Measurements from ENCODE around the gene POLRMT.
"Not testable (repeated sequence)": the region's sequence is repeated elsewhere in the genome, so short reads cannot be mapped to it uniquely, and the experiment has no call there.

Gene POLRMT

GRCh38 chr19:605061-605971 lies 28.0 kb downstream of the POLRMT start:
- not testable (repeated sequence) for H3K27ac ChIP-seq (ENCODE audit: low read depth, low read length, severe bottlenecking); H3K4me3 ChIP-seq (ENCODE audit: extremely low read depth, insufficient read depth, low read length, poor library complexity, severe bottlenecking)
- 87 to 93% methylated on average over 10 to 15 of the region's 34 CpGs for WGBS, 2 experiments (ENCODE audit: insufficient coverage in 2 of 2)

GRCh38 chr19:604355-604754 lies 29.0 kb downstream of the POLRMT start:
- H3K36me3 ChIP-seq (ENCODE audit: control insufficient read depth, insufficient read depth, low read length): no peaks in the 10 kb centered on the region
- no peak overlapping the region for H3K27ac ChIP-seq (ENCODE audit: low read depth, low read length, severe bottlenecking)
- H3K4me3 ChIP-seq (ENCODE audit: extremely low read depth, insufficient read depth, low read length, poor library complexity, severe bottlenecking): no peak overlapping the region
- no peaks in the 10 kb centered on the region for H3K9me3 ChIP-seq (ENCODE audit: control insufficient read depth, low read length)
- 80 to 96% methylated on average over 5 to 7 of the region's 11 CpGs for WGBS, 2 experiments (ENCODE audit: insufficient coverage in 2 of 2)
- H3K4me1 ChIP-seq (ENCODE audit: control insufficient read depth, insufficient read depth, low read length, poor library complexity, severe bottlenecking): no peaks in the 10 kb centered on the region

More at GRCh38 chr19:605061-605971, 28.0 kb downstream of the POLRMT start:
- H3K9me3 ChIP-seq (ENCODE audit: control insufficient read depth, low read length); H3K4me1 ChIP-seq (ENCODE audit: control insufficient read depth, insufficient read depth, low read length, poor library complexity, severe bottlenecking); H3K36me3 ChIP-seq (ENCODE audit: control insufficient read depth, insufficient read depth, low read length): not testable (repeated sequence)

- 90 to 91% methylated on average over 11 of the region's 20 CpGs for WGBS, 2 experiments (ENCODE audit: insufficient coverage in 2 of 2)
- not testable (repeated sequence) for H3K9me3 ChIP-seq (ENCODE audit: control insufficient read depth, low read length); H3K36me3 ChIP-seq (ENCODE audit: control insufficient read depth, insufficient read depth, low read length); H3K4me3 ChIP-seq (ENCODE audit: extremely low read depth, insufficient read depth, low read length, poor library complexity, severe bottlenecking); H3K27ac ChIP-seq (ENCODE audit: low read depth, low read length, severe bottlenecking); H3K4me1 ChIP-seq (ENCODE audit: control insufficient read depth, insufficient read depth, low read length, poor library complexity, severe bottlenecking)
Observed at GRCh38 chr19:603779-604178, 29.6 kb downstream of the POLRMT start.

GRCh38 chr19:603302-603639 lies 30.1 kb downstream of the POLRMT start:
- not testable (repeated sequence) for H3K9me3 ChIP-seq (ENCODE audit: control insufficient read depth, low read length); H3K4me1 ChIP-seq (ENCODE audit: control insufficient read depth, insufficient read depth, low read length, poor library complexity, severe bottlenecking); H3K4me3 ChIP-seq (ENCODE audit: extremely low read depth, insufficient read depth, low read length, poor library complexity, severe bottlenecking); H3K27ac ChIP-seq (ENCODE audit: low read depth, low read length, severe bottlenecking); H3K36me3 ChIP-seq (ENCODE audit: control insufficient read depth, insufficient read depth, low read length)
- 94% methylated on average over 12 to 13 of the region's 13 CpGs for WGBS, 2 experiments (ENCODE audit: insufficient coverage in 2 of 2)

- H3K27ac ChIP-seq (ENCODE audit: low read depth, low read length, severe bottlenecking): no peak overlapping the region
- WGBS, 2 experiments (ENCODE audit: insufficient coverage in 2 of 2): 86 to 88% methylated on average over 23 to 24 of the region's 35 CpGs
- no peaks in the 10 kb centered on the region for H3K4me1 ChIP-seq (ENCODE audit: control insufficient read depth, insufficient read depth, low read length, poor library complexity, severe bottlenecking)
- H3K36me3 ChIP-seq (ENCODE audit: control insufficient read depth, insufficient read depth, low read length): no peaks in the 10 kb centered on the region
- no peak overlapping the region for H3K4me3 ChIP-seq (ENCODE audit: extremely low read depth, insufficient read depth, low read length, poor library complexity, severe bottlenecking)
- H3K9me3 ChIP-seq (ENCODE audit: control insufficient read depth, low read length): no peaks in the 10 kb centered on the region
Observed at GRCh38 chr19:602391-603301, 30.7 kb downstream of the POLRMT start.

GRCh38 chr19:601790-602189 lies 31.5 kb downstream of the POLRMT start:
- WGBS, 2 experiments (ENCODE audit: insufficient coverage in 2 of 2): 87 to 91% methylated on average over 13 to 21 of the region's 25 CpGs
- Histone ChIP-seq H3K4me3 (ENCODE audit: extremely low read depth, insufficient read depth, low read length, poor library complexity, severe bottlenecking) (no peak overlapping the region), H3K9me3 (ENCODE audit: control insufficient read depth, low read length) (no peaks in the 10 kb centered on the region), H3K4me1 (ENCODE audit: control insufficient read depth, insufficient read depth, low read length, poor library complexity, severe bottlenecking) (no peaks in the 10 kb centered on the region), H3K27ac (ENCODE audit: low read depth, low read length, severe bottlenecking) (no peak overlapping the region), H3K36me3 (ENCODE audit: control insufficient read depth, insufficient read depth, low read length) (no peaks in the 10 kb centered on the region)

GRCh38 chr19:601310-601709 lies 32.0 kb downstream of the POLRMT start:
- Histone ChIP-seq H3K36me3 (ENCODE audit: control insufficient read depth, insufficient read depth, low read length) (no peaks in the 10 kb centered on the region), H3K27ac (ENCODE audit: low read depth, low read length, severe bottlenecking) (no peak overlapping the region)

GRCh38 chr19:597406-598315 lies 35.7 kb downstream of the POLRMT start:
- H3K4me3 ChIP-seq (ENCODE audit: extremely low read depth, insufficient read depth, low read length, poor library complexity, severe bottlenecking): no peak overlapping the region
- H3K27ac ChIP-seq (ENCODE audit: low read depth, low read length, severe bottlenecking): no peak overlapping the region
- H3K9me3 ChIP-seq (ENCODE audit: control insufficient read depth, low read length): no peaks in the 10 kb centered on the region
- H3K36me3 ChIP-seq (ENCODE audit: control insufficient read depth, insufficient read depth, low read length): no peaks in the 10 kb centered on the region
- WGBS, 2 experiments (ENCODE audit: insufficient coverage in 2 of 2): 86 to 88% methylated on average over 12 to 15 of the region's 18 CpGs
- no peaks in the 10 kb centered on the region for H3K4me1 ChIP-seq (ENCODE audit: control insufficient read depth, insufficient read depth, low read length, poor library complexity, severe bottlenecking)

More at GRCh38 chr19:601310-601709, 32.0 kb downstream of the POLRMT start:
- Histone ChIP-seq H3K4me1 (ENCODE audit: control insufficient read depth, insufficient read depth, low read length, poor library complexity, severe bottlenecking) (no peaks in the 10 kb centered on the region), H3K4me3 (ENCODE audit: extremely low read depth, insufficient read depth, low read length, poor library complexity, severe bottlenecking) (no peak overlapping the region), H3K9me3 (ENCODE audit: control insufficient read depth, low read length) (no peaks in the 10 kb centered on the region)
- 93 to 94% methylated on average over 28 of the region's 28 CpGs for WGBS, 2 experiments (ENCODE audit: insufficient coverage in 2 of 2)

GRCh38 chr19:596263-596655 lies 37.1 kb downstream of the POLRMT start:
- no peaks in the 10 kb centered on the region for H3K4me1 ChIP-seq (ENCODE audit: control insufficient read depth, insufficient read depth, low read length, poor library complexity, severe bottlenecking)
- H3K27ac ChIP-seq (ENCODE audit: low read depth, low read length, severe bottlenecking): no peak overlapping the region
- H3K9me3 ChIP-seq (ENCODE audit: control insufficient read depth, low read length): no peaks in the 10 kb centered on the region
- 89 to 93% methylated on average over 15 to 16 of the region's 16 CpGs for WGBS, 2 experiments (ENCODE audit: insufficient coverage in 2 of 2)
- H3K36me3 ChIP-seq (ENCODE audit: control insufficient read depth, insufficient read depth, low read length): no peaks in the 10 kb centered on the region
- H3K4me3 ChIP-seq (ENCODE audit: extremely low read depth, insufficient read depth, low read length, poor library complexity, severe bottlenecking): no peak overlapping the region

Data from mesodermal cell (in vitro differentiated cells).